ENCODE measurements around the gene PRDM15. TPM values are rescaled to one million over a fixed set of nuclear protein-coding genes. Genes with fewer than 3 reads are reported as not detected.

PRDM15 gene
- total RNA-seq, 3 donors from 2014 or later (not counting 1 experiment from before 2014, with no cell fraction given): 11.4 to 13.5 (median 11.9) TPM

DNA sequence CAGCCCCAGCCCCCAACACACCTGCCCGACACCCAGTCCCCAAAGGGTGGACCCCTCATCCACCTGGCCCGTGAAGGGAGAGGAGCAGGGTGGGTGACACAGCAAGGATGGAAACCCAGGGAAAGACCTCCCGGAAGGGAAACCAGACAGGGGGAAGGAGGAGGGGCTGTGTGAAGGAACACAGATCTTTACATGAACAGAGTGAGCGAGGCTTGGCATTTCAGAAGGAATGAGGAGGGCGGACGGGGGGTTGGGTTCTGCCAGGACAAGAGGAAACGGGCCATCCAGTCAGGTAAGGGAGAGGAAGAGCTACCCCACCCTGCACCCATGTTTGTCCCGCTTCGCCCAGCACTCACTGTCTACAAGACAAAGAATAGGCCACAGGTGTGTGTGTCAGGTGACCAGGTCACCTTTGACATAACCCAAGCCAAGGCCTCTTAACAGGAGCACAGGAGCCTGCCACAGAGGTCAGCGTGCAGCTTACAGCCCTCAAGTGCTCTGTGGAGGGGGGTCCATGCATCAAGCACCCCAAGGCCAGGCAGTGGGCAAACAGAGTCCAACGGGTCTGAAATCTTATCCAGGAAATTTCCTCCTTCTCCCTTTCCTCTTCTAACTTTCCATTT lies 18.0 kb upstream of the PRDM15 start:
- Mint-ChIP-seq H3K36me3 (peaks cover 9% of the 10 kb centered on the region), H3K27me3 (ENCODE audit: low read depth in 2 of 2) (no peaks in the 10 kb centered on the region), H3K4me3 (no peak overlapping the region), H3K4me1 (peaks cover 12 to 18% of the 10 kb centered on the region in 2 donors), H3K27ac (no peak overlapping the region), H3K9me3 (no peaks in the 10 kb centered on the region)
- intact Hi-C loops (cut with micrococcal nuclease): no loop called here
- Histone ChIP-seq H3K9me3 (ENCODE audit: control insufficient read depth, insufficient read depth, low read length) (no peaks in the 10 kb centered on the region), H3K4me1 (ENCODE audit: control insufficient read depth, insufficient read depth, low read length) (peaks cover 20% of the 10 kb centered on the region), H3K27ac (ENCODE audit: low read length) (no peak overlapping the region), H3K36me3 (ENCODE audit: control insufficient read depth, insufficient read depth, low read length) (peaks cover 3% of the 10 kb centered on the region), H3K27me3 (ENCODE audit: control insufficient read depth, insufficient read depth, low read length) (no peaks in the 10 kb centered on the region), H3K4me3 (ENCODE audit: low read length) (no peak overlapping the region)
- ATAC-seq (no peak), DNase-seq (no peak)
- TF ChIP-seq, protein P1, sequence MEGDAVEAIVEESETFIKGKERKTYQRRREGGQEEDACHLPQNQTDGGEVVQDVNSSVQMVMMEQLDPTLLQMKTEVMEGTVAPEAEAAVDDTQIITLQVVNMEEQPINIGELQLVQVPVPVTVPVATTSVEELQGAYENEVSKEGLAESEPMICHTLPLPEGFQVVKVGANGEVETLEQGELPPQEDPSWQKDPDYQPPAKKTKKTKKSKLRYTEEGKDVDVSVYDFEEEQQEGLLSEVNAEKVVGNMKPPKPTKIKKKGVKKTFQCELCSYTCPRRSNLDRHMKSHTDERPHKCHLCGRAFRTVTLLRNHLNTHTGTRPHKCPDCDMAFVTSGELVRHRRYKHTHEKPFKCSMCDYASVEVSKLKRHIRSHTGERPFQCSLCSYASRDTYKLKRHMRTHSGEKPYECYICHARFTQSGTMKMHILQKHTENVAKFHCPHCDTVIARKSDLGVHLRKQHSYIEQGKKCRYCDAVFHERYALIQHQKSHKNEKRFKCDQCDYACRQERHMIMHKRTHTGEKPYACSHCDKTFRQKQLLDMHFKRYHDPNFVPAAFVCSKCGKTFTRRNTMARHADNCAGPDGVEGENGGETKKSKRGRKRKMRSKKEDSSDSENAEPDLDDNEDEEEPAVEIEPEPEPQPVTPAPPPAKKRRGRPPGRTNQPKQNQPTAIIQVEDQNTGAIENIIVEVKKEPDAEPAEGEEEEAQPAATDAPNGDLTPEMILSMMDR (IDR thresholded peaks at IDR 0.05): no peak
- WGBS (ENCODE audit: insufficient coverage): 91% methylated on average over 10 of the region's 11 CpGs

DNA sequence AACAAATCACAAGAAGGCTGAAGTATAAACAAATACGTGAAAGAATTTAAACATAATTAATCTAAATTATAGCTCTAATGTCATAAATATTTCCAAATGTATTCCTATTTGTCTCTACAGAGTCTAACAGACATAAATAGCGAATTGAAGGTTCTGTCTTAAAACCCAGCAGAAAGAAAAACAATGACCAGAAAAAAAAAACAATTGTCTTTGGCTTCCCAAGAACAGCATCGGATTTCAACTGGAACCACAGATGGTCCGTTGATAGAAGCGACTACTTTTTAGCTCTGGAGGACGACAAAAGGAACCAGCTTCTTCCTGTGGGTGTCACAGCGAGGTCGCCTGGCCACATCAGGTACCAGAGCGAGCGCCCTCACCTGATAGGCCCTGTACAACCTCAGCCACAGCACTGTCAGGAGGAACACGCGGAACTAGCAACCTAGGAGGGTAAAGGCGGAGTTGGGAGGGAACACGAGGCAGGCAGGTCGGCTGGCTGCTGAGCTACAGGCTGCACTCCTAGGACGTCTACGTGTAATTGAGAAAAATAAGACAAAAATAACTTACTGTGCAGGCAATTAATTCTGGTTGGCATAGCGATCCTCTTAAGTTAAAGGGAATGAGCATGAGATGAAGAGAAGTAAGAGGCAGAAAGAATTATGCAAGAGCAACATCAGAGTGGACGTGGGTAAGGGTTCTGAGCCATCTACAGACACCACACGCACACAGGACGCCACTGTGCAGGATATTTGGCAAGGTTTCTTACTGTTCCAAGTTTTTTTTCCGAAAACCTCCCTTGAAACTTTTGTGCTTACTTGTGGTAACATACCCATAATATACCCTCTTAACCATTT lies 16.7 kb upstream of the PRDM15 start:
- 26% methylated on average over 21 of the region's 22 CpGs for whole genome bisulfite sequencing (ENCODE audit: insufficient coverage)
- TF ChIP-seq, protein P1 (IDR thresholded peaks at IDR 0.05): no peak
- peak; percentile 53 to 69 (median 58) for ATAC-seq
- H3K27ac ChIP-seq (ENCODE audit: low read length): no peak overlapping the region
- Mint-ChIP-seq H3K36me3 (peaks cover 2% of the 10 kb centered on the region), H3K4me1 (peaks cover 12 to 18% of the 10 kb centered on the region in 2 donors), H3K9me3 (no peaks in the 10 kb centered on the region), H3K27ac (no peak overlapping the region), H3K4me3 (no peak overlapping the region), H3K27me3 (ENCODE audit: low read depth in 2 of 2) (no peaks in the 10 kb centered on the region)
- H3K4me1 ChIP-seq (ENCODE audit: control insufficient read depth, insufficient read depth, low read length): peaks cover 20% of the 10 kb centered on the region
- H3K36me3 ChIP-seq (ENCODE audit: control insufficient read depth, insufficient read depth, low read length): no peaks in the 10 kb centered on the region
- intact Hi-C loops (cut with micrococcal nuclease): no loop called here
- no peaks in the 10 kb centered on the region for H3K9me3 ChIP-seq (ENCODE audit: control insufficient read depth, insufficient read depth, low read length)
- no peaks in the 10 kb centered on the region for H3K27me3 ChIP-seq (ENCODE audit: control insufficient read depth, insufficient read depth, low read length)
- DNase-seq: peak in 1 of 2 donors; percentile 75
- no peak overlapping the region for H3K4me3 ChIP-seq (ENCODE audit: low read length)

DNA sequence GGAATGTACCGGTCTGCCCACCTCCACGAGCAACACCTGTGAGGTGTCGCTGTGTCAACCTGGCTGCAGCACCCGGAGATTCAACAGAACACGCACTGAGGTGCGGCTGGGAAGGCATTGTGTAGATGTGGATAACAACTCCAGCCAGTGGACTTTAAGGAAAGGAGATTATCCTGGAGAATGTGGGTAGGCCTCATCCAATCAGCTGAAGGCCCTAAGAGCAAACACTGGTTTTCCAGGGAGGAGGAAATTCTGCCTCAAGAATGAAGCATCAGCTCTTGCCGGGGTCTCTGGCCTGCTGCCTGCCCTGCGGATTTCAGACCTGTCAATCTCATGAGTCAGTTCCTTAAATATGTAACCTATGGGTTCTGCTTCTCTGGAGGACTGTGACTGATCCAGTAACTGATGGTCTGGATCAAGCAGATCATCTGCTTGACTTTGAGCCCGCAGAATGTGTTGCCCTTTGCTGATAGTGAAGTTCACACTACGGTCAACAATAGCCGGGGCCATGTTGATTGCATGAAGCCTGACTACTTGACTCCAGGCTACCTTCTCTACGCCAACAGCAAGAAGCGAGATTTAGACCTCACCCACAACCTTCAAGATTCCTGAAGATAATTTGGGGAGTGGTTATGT lies 15.9 kb upstream of the PRDM15 start:
- no peaks in the 10 kb centered on the region for H3K36me3 Mint-ChIP-seq
- intact Hi-C loops (cut with micrococcal nuclease): no loop called here

More for the DNA sequence above, 15.9 kb upstream of the PRDM15 start:
- no peaks in the 10 kb centered on the region for H3K9me3 Mint-ChIP-seq
- no peaks in the 10 kb centered on the region for H3K9me3 ChIP-seq (ENCODE audit: control insufficient read depth, insufficient read depth, low read length)
- peaks cover 12 to 18% of the 10 kb centered on the region in 2 donors for H3K4me1 Mint-ChIP-seq
- ATAC-seq (no peak), DNase-seq (no peak)
- H3K4me3 ChIP-seq (ENCODE audit: low read length): no peak overlapping the region
- H3K27me3 Mint-ChIP-seq (ENCODE audit: low read depth in 2 of 2): no peaks in the 10 kb centered on the region
- 83% methylated on average over 11 of the region's 13 CpGs for WGBS (ENCODE audit: insufficient coverage)
- H3K4me1 ChIP-seq (ENCODE audit: control insufficient read depth, insufficient read depth, low read length): peaks cover 20% of the 10 kb centered on the region
- no peak overlapping the region for H3K27ac ChIP-seq (ENCODE audit: low read length)
- TF ChIP-seq, protein P1 (IDR thresholded peaks at IDR 0.05): no peak
- no peak overlapping the region for H3K4me3 Mint-ChIP-seq
- H3K27ac Mint-ChIP-seq: no peak overlapping the region
- no peaks in the 10 kb centered on the region for H3K36me3 ChIP-seq (ENCODE audit: control insufficient read depth, insufficient read depth, low read length)
- no peaks in the 10 kb centered on the region for H3K27me3 ChIP-seq (ENCODE audit: control insufficient read depth, insufficient read depth, low read length)
